ENCODE measurements around the gene OSMR. TPM values are rescaled to one million over a fixed set of nuclear protein-coding genes. Genes with fewer than 3 reads are reported as not detected.

OSMR gene
- 5.5 and 5.7 TPM in 2 replicates for total RNA-seq (2014; rRNA removed; shearing (Covaris generic))

- DNase-seq (ENCODE audit: low read depth) = peak; percentile 95
These were observed at the start of gene OSMR for GRCh38 chr5:38845526-38846378. TSS of gene OSMR (plus strand) at chr5:38846012. CDS start at chr5:38869045, 23,033 bp downstream.

DNA sequence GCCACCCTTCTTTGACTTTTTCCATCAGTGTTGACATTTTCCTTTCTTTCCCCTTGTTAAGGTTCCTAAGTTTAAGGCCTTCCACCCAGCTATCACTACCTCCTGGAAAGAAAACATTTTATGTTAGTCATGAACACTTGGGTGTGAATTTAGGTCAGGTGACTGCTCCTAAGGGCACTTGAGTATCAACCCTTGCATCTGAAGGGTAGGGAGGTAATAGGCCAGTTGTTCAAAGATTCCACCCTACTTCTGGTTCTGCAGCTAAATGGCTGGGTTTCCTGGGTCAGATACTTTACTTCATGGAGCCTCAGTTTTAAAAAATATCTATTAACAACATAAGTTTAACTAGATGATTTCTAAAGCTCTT lies 49.1 kb upstream of the OSMR start:
- DNase-seq (ENCODE audit: low read depth) = no peak

DNA sequence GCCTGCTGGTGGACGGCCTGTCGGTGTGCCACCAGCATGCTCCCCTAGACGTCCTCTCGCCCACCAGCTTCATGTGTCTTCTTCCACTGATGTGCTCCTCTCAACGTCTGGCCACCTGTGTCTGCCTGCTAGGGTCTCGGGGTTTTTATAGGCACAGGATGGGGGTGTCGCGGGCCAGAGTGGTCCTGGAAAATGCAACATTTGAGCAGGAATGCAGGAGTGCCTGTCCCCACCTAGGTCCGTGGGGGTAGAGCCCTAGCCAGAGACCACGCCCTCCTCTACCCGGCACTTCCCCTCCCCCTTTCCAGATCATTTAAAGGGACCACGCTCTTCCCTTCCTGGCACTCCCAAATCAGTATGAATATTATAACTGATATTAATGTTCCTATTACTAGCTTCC lies 48.0 kb upstream of the OSMR start:
- no peak for DNase-seq (ENCODE audit: low read depth)

DNA sequence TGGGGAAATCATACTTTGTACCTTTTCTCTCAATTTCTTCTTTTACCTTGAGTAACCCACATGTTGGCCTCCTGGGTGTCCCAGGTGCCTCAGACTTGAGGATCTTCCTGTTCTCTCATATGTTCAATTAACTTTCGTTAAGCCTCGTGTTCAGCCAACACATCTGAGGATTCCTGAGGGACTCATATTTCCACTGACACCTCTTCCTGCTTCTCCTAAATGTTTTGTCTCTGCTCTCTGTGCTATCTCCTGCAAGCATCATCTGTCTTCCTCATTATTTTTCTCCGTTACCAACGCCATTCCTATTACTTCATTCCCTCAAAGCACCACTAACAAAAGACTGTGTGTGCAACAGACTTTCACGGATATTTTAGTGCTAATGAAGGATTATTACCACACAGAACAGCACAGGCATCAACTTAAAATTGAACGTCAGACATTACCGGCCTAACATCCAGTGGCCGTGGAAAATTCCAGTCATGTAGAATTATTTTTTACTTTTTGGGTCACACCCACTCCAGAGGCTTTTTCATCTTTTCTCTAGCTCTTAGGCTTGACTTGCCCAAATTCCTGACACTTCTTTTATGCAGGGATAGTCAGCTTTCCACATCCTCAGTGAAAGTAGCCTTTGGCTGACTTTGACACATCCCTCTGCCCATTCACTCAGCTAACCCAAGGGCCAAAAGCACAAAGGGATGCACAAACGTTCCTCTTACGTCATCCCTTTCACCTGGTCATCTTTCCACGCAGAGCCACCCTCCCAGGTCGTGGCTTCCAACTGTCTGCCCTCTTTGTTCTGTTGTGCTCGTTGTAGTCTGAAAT lies 46.0 kb upstream of the OSMR start:
- no peak for DNase-seq (ENCODE audit: low read depth)

DNA sequence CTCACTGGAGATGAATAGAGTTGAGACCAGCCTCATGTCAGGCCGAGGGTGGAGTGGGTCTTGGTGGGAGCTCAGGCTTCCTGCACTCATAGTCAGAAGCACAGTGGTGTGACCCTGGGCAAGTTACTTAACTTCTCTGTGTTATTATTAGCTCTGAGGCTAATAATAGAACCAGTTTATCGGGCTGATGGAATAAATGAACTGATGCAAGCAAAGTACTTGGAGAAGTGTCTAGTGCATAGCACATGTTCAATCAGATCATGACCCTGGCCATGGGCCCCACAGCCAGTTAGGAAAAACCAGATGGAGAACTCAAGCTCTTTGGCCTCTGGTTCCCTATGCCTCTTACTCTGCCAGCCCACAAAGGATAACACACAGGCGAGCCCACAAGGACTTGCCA lies 45.3 kb upstream of the OSMR start:
- DNase-seq (ENCODE audit: low read depth) = no peak

GRCh38 chr5:38802125-38802524 lies 43.7 kb upstream of the OSMR start:
- DNase-seq (ENCODE audit: low read depth) = no peak

DNA sequence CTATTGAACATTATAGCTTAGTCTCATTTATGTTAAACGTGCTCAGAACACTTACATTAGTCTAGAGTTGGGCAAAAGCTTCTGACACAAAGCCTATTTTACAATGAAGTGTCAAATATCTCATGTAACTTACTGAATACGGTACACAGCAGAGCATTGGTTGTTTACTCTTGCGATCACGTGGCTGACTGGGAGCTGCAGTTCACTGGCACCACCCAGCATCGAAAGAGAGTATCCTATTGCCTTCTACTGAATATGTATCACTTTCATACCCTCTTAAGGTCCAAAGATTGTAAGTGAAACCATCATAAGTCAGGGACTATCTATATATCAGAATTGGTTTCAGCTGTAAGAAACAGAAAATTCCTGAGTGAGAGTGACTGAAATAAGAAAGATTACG lies 42.6 kb upstream of the OSMR start:
- DNase-seq (ENCODE audit: low read depth) = no peak

- DNase-seq (ENCODE audit: low read depth) = peak; percentile 77
These were observed 39.0 kb upstream of the OSMR start for GRCh38 chr5:38806775-38807258.

DNA sequence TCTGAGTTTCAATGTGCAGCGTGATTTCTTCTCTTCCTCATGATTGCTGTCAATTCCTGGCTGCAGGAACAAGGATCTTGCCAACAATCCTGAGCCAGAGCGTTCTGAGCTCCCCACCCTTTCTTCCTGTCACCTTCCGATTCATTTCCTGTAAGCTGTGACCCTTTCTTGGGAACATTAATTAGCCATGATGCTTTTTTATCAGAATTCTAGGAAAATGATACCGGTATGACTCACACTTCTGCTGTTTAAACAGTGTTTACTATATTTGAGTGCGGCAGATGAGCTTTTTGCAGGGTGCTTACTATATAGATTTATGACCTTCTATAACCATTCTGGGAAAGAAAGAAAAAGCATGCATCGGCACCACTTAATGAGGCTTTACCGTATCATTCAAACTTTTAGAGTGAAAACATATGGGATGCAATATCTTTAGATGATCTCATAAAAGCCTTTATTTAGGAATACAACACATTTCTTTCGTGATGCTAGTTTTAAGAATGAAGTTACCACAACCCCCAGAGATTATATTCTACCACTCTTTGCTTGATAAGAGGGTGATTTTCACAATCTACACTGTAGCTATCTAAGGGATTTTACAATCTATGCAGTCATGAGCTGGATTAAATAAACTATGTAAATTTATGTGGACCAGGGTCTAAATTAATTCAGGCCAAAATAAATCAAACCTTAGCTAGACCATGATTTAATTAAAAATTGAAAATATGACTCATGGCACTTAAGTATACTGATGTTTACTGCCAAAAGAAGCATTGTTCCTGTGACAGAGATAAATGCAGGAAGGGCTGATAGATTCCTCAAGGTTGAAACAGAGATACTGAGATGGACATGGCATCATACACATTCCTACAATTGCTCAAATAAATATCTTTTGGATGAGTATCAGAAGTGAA lies 38.0 kb upstream of the OSMR start:
- peak; percentile 36 for DNase-seq (ENCODE audit: low read depth)

DNA sequence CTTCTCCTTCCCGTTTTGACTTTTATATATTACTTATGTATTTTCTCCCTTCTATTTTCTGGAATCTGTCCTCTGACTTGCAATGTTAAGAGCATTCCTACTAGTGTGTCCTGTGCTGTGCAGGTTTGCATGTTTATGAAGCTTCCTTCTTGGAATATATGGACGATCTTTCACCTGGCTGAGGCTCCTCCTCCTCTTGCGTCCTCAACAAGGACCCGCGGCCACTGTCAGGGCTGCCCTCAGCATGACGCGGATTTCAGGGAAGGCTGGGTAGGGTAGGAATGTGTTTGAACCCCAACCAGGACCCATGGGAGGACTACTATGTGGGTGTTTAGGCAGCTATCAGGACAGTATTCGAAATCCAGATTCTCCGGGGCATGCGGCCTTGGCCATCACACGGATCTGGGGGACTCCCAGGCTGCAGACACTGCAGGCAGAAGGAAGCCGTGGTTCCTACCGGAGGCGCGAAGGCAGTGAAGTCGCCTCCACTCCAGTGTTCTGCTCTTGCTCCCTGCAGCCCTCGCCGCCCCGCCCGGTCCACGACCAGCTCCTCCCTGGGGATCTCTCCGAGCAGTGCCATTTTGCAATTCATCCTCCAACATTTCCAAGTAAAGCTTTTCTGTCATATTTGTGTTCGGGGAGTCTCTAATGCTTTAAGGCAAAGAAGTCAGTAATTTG lies 37.0 kb upstream of the OSMR start:
- DNase-seq (ENCODE audit: low read depth) = no peak

GRCh38 chr5:38809388-38810359 lies 36.1 kb upstream of the OSMR start:
- DNase-seq (ENCODE audit: low read depth) = peak; percentile 84

GRCh38 chr5:38814879-38815278 lies 30.9 kb upstream of the OSMR start:
- DNase-seq (ENCODE audit: low read depth) = no peak

DNA sequence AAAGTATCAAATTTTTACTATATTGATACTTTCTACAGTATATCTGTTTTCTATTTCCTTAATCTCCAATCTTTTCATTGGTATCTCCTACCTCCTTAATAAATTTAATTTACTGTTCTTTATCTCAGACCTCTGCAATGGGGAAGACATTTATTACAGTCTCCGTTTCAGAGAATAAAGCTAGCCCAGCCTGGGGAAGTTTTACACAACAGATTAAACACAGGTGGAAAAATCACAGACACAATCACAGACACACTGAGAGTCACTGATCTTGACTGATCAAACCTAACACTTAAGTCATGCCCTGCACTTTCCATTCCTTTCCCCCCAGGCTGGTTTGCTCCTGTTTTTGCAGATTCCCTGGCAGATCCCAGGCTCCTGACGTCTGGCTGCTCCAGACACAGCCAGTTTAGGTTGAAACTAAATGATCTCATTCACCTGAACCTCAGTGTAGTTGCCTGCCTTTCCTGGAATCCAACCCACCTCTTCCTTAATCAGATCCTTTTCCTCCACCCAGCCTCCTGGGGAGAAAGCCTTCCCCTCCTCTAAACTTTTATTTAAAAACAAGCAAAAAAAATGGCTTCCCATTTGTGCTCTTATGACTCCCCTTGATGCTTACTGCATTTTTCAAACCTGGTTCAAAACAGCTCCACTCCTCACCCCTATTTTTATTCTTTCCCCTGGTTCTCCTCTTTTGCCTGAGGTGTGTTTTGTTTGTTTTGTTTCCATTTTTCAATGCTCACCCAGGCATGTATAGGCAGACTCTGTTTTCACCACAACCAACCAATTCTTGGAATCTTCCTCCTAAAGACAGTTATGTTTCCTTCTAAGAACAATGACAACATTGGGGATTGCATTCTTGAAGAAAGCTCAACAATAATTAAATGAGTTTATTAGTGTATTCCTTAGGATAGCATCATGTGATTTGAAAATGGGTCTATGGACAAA lies 29.5 kb upstream of the OSMR start:
- no peak for DNase-seq (ENCODE audit: low read depth)

DNA sequence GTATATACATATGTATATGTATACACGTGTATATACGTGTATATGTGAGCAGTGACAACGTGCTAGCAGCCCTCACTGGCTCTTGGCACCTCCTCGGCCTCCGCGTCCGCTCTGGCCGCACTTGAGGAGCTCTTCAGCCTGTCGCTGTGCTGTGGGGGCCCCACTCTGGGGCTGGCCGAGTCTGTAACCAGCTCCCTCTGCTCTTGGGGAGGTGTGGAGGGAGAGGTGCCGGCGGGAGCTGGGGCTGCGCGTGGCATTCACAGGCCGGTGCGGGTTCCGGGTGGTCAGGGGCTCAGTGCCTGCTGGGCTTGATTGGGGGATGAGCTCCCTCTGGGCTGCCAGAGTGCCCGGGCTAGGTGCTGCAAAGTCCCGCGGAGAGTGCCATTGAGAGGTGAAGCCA lies 24.1 kb upstream of the OSMR start:
- DNase-seq (ENCODE audit: low read depth) = no peak

- no peak for DNase-seq (ENCODE audit: low read depth)
These were observed 22.3 kb upstream of the OSMR start for GRCh38 chr5:38823503-38823902.

DNA sequence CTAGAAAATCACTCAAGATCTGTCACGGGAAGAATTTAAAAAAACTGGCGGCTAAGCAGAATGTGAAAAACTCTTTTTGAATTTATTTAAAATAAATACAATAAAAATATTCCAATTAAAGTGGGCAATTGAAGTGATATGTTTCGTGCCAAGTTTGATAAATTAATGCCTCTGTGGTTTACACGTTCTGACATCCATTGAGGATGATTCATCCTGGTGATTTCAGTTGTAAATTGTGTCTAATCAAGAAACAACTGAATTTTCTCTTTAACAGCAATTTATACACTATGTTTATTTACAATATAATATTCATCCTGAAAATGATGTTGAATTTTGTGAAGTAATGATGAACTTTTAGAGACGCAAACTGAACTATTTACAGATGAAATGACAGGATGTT lies 21.0 kb upstream of the OSMR start:
- no peak for DNase-seq (ENCODE audit: low read depth)

GRCh38 chr5:38825494-38825893 lies 20.3 kb upstream of the OSMR start:
- DNase-seq (ENCODE audit: low read depth) = no peak

DNA sequence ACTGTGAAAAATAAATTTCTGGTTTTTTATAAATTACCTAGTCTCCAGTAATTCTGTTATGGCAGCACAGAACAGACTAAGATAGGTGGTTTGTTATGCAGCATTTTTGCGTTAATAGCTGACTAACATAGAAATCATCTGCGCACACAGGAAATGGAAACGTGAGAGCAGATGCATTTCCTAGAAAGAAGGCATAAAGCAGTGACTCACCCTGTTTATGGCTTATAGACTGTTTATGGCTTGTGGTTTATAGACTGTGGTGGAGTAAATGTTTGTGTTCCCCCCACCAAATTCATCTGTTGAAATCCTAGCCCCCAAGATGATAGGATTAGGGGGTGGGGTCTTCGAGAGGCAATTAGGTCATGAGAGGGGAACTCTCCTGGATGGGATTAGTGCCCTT lies 18.3 kb upstream of the OSMR start:
- DNase-seq (ENCODE audit: low read depth) = no peak

GRCh38 chr5:38830521-38831051 lies 15.2 kb upstream of the OSMR start:
- DNase-seq (ENCODE audit: low read depth) = no peak

All from Daoy (cell line).